Activated naive CD4-positive, alpha-beta T cell treated with anti-CD3 and anti-CD28 coated beads, Interleukin-2, amount 50 U/mL, for 24 hours (primary cell): ENCODE results near the gene KRTAP5-3.

Source experiments
- H3K27ac Mint-ChIP-seq: one replicate; pipeline ENCODE4 v1.8.0; 2021; ENCODE audit warnings: mild to moderate bottlenecking, mixed read lengths
- H3K27me3 Mint-ChIP-seq: one replicate; pipeline ENCODE4 v1.8.0; 2021; ENCODE audit warnings: mixed read lengths
- H3K36me3 Mint-ChIP-seq: one replicate; pipeline ENCODE4 v1.8.0; 2021; ENCODE audit warnings: mixed read lengths
- H3K4me1 Mint-ChIP-seq: one replicate; pipeline ENCODE4 v1.8.0; 2021; ENCODE audit warnings: mixed read lengths
- H3K4me3 Mint-ChIP-seq: one replicate; pipeline ENCODE4 v1.8.0; 2021; ENCODE audit warnings: mild to moderate bottlenecking, mixed read lengths
- H3K9me3 Mint-ChIP-seq: one replicate; pipeline ENCODE4 v1.8.0; 2021; ENCODE audit warnings: mixed read lengths

The KRTAP5-3 gene

DNA sequence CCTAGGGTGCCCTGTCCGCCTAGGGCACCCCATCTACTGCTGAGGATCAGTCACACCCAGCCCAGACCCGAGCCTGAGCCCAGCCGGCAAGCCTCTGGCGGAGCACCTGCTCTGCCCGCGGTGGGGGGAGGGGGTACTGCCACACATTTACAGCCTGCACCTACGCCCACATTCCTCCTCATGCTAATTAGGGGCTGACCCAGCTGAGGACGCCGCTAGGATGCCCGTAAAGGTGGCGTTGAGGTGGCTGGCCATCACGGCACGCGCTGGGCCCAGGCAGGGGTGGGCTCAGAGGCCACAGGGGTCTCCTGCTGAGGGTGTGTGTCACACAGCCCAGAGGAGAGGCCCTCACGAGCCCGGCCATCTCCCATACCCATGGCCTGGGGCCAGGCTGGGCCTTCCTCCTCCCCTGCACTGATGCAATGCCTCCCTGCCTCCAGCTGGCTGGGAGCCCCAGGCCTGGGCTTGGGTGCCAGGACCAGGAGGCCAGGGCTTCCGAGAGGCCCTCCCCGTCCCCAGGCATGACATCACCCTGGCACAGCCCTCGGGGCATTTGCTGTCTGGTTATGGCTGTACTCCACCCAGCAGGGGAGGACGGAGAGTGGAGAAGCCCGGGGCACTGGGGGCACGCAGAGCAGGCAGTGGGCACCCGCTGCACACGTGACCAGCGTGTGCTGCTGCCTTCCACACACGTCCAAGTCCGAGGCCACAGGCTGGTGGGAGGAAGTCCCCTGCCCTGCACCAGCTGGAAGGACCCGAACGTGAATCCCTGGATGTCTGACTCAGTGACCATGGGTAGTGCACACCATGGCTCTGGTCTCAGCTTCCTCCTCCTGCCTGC, 48.9 kb downstream of the KRTAP5-3 start:
- Mint-ChIP-seq H3K4me3 (no peak overlapping the region), H3K9me3 (no peaks in the 10 kb centered on the region), H3K27ac (no peak overlapping the region), H3K27me3 (peaks cover 1% of the 10 kb centered on the region), H3K36me3 (peaks cover 4% of the 10 kb centered on the region), H3K4me1 (no peaks in the 10 kb centered on the region)

DNA sequence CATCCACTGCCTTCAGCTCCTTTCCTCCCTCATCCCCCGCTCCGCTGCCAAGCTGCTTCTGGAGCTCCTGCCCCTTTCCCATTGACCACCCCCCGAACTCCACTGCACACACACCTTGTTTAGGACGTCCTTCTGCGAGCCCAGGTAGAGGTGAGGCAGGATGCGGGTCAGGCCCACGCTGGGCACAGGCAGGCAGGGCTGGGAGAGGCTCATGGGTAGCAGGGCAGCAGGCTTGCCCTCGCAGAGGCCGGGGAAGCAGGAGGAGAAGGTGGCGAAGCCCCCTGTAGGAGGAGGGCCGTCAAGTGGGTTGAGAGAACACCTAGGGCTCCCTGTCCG, 49.5 kb downstream of the KRTAP5-3 start:
- Mint-ChIP-seq H3K36me3 (peaks cover 4% of the 10 kb centered on the region), H3K4me1 (no peaks in the 10 kb centered on the region), H3K27ac (no peak overlapping the region), H3K9me3 (no peaks in the 10 kb centered on the region), H3K4me3 (no peak overlapping the region), H3K27me3 (peaks cover 1% of the 10 kb centered on the region)

DNA sequence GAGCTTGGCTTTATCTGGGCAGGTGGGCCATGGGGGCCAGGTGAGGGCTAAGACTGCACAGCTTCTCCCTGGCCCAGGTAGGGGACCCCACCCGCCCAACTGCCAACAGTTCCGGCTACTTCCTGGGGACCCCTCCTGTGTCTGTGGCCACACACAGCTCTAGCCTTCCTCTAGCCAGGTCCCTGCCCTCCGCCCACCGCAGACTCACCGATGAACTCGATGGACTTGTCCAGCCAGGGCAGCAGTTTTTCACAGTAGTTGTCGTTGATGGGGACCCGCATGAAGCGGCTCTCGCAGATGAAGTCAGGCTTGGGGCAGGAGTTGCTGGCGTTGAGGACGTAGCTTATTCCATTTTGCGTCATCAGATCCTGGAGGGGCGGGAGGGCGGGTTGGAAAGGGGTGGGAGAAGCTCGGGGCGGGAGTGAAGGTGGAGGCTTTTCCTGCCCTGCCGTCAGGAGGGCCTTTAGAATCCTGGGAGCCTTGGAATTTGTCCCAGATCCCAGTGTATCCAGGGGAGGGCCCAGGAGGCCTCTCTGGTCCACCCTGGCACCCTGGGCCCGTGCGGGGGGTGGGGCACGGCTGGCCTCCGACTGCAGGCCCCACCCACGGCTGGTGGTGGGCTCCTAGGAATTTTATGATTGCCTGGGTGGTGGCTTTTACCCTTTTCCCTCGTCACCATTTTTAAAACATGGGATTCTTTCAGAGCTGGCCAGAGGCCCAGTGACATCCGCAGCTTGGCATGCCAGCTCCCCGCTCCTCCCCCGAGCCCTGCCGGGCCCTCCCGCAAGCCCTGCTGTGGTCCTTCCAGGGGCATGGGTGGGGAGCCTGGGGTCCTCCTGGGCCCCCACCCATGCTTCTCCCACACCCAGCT, 50.1 kb downstream of the KRTAP5-3 start:
- Mint-ChIP-seq H3K9me3 (no peaks in the 10 kb centered on the region), H3K27ac (no peak overlapping the region), H3K4me3 (no peak overlapping the region), H3K36me3 (peaks cover 4% of the 10 kb centered on the region), H3K27me3 (peaks cover 1% of the 10 kb centered on the region), H3K4me1 (no peaks in the 10 kb centered on the region)
